Naive thymus-derived CD8-positive, alpha-beta T cell (primary cell): ENCODE results near the gene ASCL4. TPM values are rescaled to one million over a fixed set of nuclear protein-coding genes. Genes with fewer than 3 reads are reported as not detected.

Experiments
- ATAC-seq, 2 donors: fragments of 150-1000 bp; cut with Tn5 transposase in 1 of 2; sonication (Bioruptor Pico), chemical (Tn5 transposase) in 1 of 2; 1 replicate in 1 of 2; 2 replicates in 1 of 2; pipeline ENCODE4 v1.10.0; 2021; ENCODE audit warnings: mild to moderate bottlenecking in 2 of 2, moderate library complexity in 2 of 2
- POLR2A ChIA-PET: fragments of 350-600 bp; sonication (Branson Sonifier 250); formaldehyde crosslinking; loops from one replicate; lab custom pipeline; 2021; ENCODE audit warnings: antibody characterized with exemption; lab: Charles Lee
- DNase-seq, 10 donors: peaks; one replicate each; pipeline versions ENCODE4 v3.0.0 to v3.0.0-alpha.2; 2020 to 2022
- H3K27ac Mint-ChIP-seq, 10 donors: one replicate each; pipeline ENCODE4 v1.8.0; 2020 to 2022; ENCODE audit warnings: mild to moderate bottlenecking in 10 of 10, mixed read lengths in 10 of 10, moderate library complexity in 4 of 10, inconsistent platforms in 1 of 10
- H3K27me3 Mint-ChIP-seq, 5 donors: one replicate each; pipeline ENCODE4 v1.8.0; 2021 to 2022; ENCODE audit warnings: mixed read lengths in 5 of 5
- H3K36me3 Mint-ChIP-seq, 3 donors: one replicate each; pipeline ENCODE4 v1.8.0; 2020 to 2022; ENCODE audit warnings: mixed read lengths in 3 of 3, mild to moderate bottlenecking in 2 of 3, inconsistent platforms in 1 of 3
- H3K4me1 Mint-ChIP-seq, 4 donors: one replicate each; pipeline ENCODE4 v1.8.0; 2021 to 2022; ENCODE audit warnings: mixed read lengths in 4 of 4
- H3K4me3 Mint-ChIP-seq, 10 donors: one replicate each; pipeline ENCODE4 v1.8.0; 2020 to 2022; ENCODE audit warnings: mild to moderate bottlenecking in 10 of 10, mixed read lengths in 10 of 10, moderate library complexity in 6 of 10, inconsistent platforms in 1 of 10
- H3K9me3 Mint-ChIP-seq, 9 donors: one replicate each; pipeline ENCODE4 v1.8.0; 2020 to 2022; ENCODE audit warnings: mixed read lengths in 9 of 9, mild to moderate bottlenecking in 3 of 9, inconsistent platforms in 1 of 9, moderate library complexity in 1 of 9
- polyA plus RNA-seq, 3 donors: library from polyadenylated mRNA; unstranded; fragments of 300-500 nt; fragmentation: Illumina TruSeq; gene quantifications; one replicate each; pipeline ENCODE4 v1.2.3, GENCODE V29; 2021
- total RNA-seq, 8 experiments: library from RNA in 2 of 8; stranded (reverse) in 2 of 8; gene quantifications; one replicate each; pipeline ENCODE4 v1.2.3 and lab custom pipeline; 2021 to 2026

ASCL4 gene
- total and polyA plus RNA-seq, 5 experiments from 2014 or later: not detected

- peak; percentile 27 to 28 for ATAC-seq
- peak overlapping the region; percentile 83 to 93 (median 90) for H3K4me3 Mint-ChIP-seq
Measured at GRCh38 chr12:107760207-107760808, 14.2 kb upstream of the ASCL4 start.

GRCh38 chr12:107760809-107761501, 13.5 kb upstream of the ASCL4 start, which contains the start of gene PRDM4:
Gene PRDM4, minus strand, starts transcription at chr12:107761137. Its CDS starts 622 bp downstream, at chr12:107760515.
- DNase-seq: peak; percentile 82 to 94 (median 90)
- peak within 1 kb of the TSS; percentile 82 to 96 (median 93) for H3K27ac Mint-ChIP-seq
- POLR2A ChIA-PET: interaction anchor here (1.0 kb wide), 1 partner anchor 440 kb away, joined by 3 read pairs; no protein-coding TSS in a partner anchor
- peak within 1 kb of the TSS; percentile 83 to 93 (median 90) for H3K4me3 Mint-ChIP-seq
- H3K9me3 Mint-ChIP-seq: peaks cover 0 to 2% (median 0%) of the 10 kb centered on the region in 9 donors
- peaks cover 12 to 39% (median 33%) of the 10 kb centered on the region in 4 donors for H3K4me1 Mint-ChIP-seq
- H3K36me3 Mint-ChIP-seq: peaks cover 0 to 22% (median 0%) of the 10 kb centered on the region in 3 donors
- no peaks in the 10 kb centered on the region for H3K27me3 Mint-ChIP-seq
- peak; percentile 92 to 96 for ATAC-seq

More at GRCh38 chr12:107760207-107760808, 14.2 kb upstream of the ASCL4 start:
- Mint-ChIP-seq H3K36me3 (peaks cover 0 to 26% (median 0%) of the 10 kb centered on the region in 3 donors), H3K27me3 (no peaks in the 10 kb centered on the region), H3K27ac (peak overlapping the region; percentile 73 to 93 (median 90)), H3K4me1 (peaks cover 12 to 39% (median 33%) of the 10 kb centered on the region in 4 donors), H3K9me3 (peaks cover 0 to 2% (median 0%) of the 10 kb centered on the region in 9 donors)
- DNase-seq: peak; percentile 9 to 68 (median 28)
- POLR2A ChIA-PET: interaction anchor here (1.0 kb wide), 1 partner anchor 440 kb away, joined by 3 read pairs; no protein-coding TSS in a partner anchor

GRCh38 chr12:107761502-107761904, 13.0 kb upstream of the ASCL4 start:
- Mint-ChIP-seq H3K4me1 (peaks cover 12 to 39% (median 33%) of the 10 kb centered on the region in 4 donors), H3K27me3 (no peaks in the 10 kb centered on the region), H3K36me3 (peaks cover 0 to 16% (median 0%) of the 10 kb centered on the region in 3 donors), H3K4me3 (peak overlapping the region; percentile 79 to 92 (median 88)), H3K27ac (peak overlapping the region; percentile 82 to 96 (median 93)), H3K9me3 (peaks cover 0 to 2% (median 0%) of the 10 kb centered on the region in 9 donors)
- ATAC-seq: peak; percentile 34 to 37
- DNase-seq: peak in 3 of 10 donors; percentile 10 to 60 (median 21)
- POLR2A ChIA-PET: no interaction called here

GRCh38 chr12:107762874-107763273, 11.6 kb upstream of the ASCL4 start:
- DNase-seq (no peak), ATAC-seq (no peak)
- POLR2A ChIA-PET: no interaction called here
- Mint-ChIP-seq H3K27ac (peak overlapping the region in 2 of 10 donors; percentile 9 to 19), H3K4me3 (peak overlapping the region in 1 of 10 donors; percentile 35), H3K27me3 (no peaks in the 10 kb centered on the region), H3K9me3 (peaks cover 0 to 2% (median 0%) of the 10 kb centered on the region in 9 donors), H3K36me3 (peaks cover 0 to 2% (median 0%) of the 10 kb centered on the region in 3 donors), H3K4me1 (peaks cover 12 to 33% (median 29%) of the 10 kb centered on the region in 4 donors)

GRCh38 chr12:107764626-107765025, 9.9 kb upstream of the ASCL4 start:
- ATAC-seq (no peak), DNase-seq (no peak)
- H3K9me3 Mint-ChIP-seq: peaks cover 0 to 2% (median 0%) of the 10 kb centered on the region in 9 donors
- H3K4me3 Mint-ChIP-seq: no peak overlapping the region
- peak overlapping the region in 2 of 10 donors; percentile 39 to 54 for H3K27ac Mint-ChIP-seq
- peaks cover 5 to 18% (median 14%) of the 10 kb centered on the region in 4 donors for H3K4me1 Mint-ChIP-seq
- no peaks in the 10 kb centered on the region for H3K36me3 Mint-ChIP-seq
- peaks cover 0 to 1% (median 0%) of the 10 kb centered on the region in 5 donors for H3K27me3 Mint-ChIP-seq
- POLR2A ChIA-PET: no interaction called here

GRCh38 chr12:107765316-107765715, 9.2 kb upstream of the ASCL4 start:
- POLR2A ChIA-PET: no interaction called here
- H3K4me1 Mint-ChIP-seq: peaks cover under 1 to 11% (median 7%) of the 10 kb centered on the region in 4 donors
- DNase-seq (no peak), ATAC-seq (no peak)
- H3K4me3 Mint-ChIP-seq: no peak overlapping the region
- no peaks in the 10 kb centered on the region for H3K36me3 Mint-ChIP-seq
- peaks cover 0 to 2% (median 0%) of the 10 kb centered on the region in 9 donors for H3K9me3 Mint-ChIP-seq
- H3K27ac Mint-ChIP-seq: no peak overlapping the region
- peaks cover 0 to 4% (median 1%) of the 10 kb centered on the region in 5 donors for H3K27me3 Mint-ChIP-seq

- Mint-ChIP-seq H3K4me1 (no peaks in the 10 kb centered on the region), H3K36me3 (no peaks in the 10 kb centered on the region), H3K9me3 (peaks cover 0 to 1% (median 0%) of the 10 kb centered on the region in 9 donors), H3K27me3 (peaks cover 4 to 15% (median 8%) of the 10 kb centered on the region in 5 donors), H3K4me3 (no peak overlapping the region), H3K27ac (no peak overlapping the region)
- ATAC-seq: no peak
- DNase-seq: no peak
- POLR2A ChIA-PET: no interaction called here
Measured at GRCh38 chr12:107767466-107767865, 7.0 kb upstream of the ASCL4 start.

- Mint-ChIP-seq H3K36me3 (no peaks in the 10 kb centered on the region), H3K27ac (no peak overlapping the region), H3K27me3 (peaks cover 41 to 81% (median 67%) of the 10 kb centered on the region in 5 donors), H3K4me3 (peak overlapping the region; percentile 38 to 76 (median 64)), H3K9me3 (no peaks in the 10 kb centered on the region), H3K4me1 (peaks cover 16 to 33% (median 23%) of the 10 kb centered on the region in 4 donors)
- DNase-seq (peak in 1 of 10 donors; percentile 10), ATAC-seq (peak; percentile 46 to 61)
- POLR2A ChIA-PET: no interaction called here
Measured at GRCh38 chr12:107775093-107775721, 703 bp downstream of the ASCL4 start.

- H3K9me3 Mint-ChIP-seq: no peaks in the 10 kb centered on the region
- peak overlapping the region in 1 of 10 donors; percentile 37 for H3K4me3 Mint-ChIP-seq
- no peaks in the 10 kb centered on the region for H3K36me3 Mint-ChIP-seq
- ATAC-seq (no peak), DNase-seq (no peak)
- peaks cover 38 to 76% (median 65%) of the 10 kb centered on the region in 5 donors for H3K27me3 Mint-ChIP-seq
- no peak overlapping the region for H3K27ac Mint-ChIP-seq
- peaks cover 16 to 36% (median 23%) of the 10 kb centered on the region in 4 donors for H3K4me1 Mint-ChIP-seq
- POLR2A ChIA-PET: no interaction called here
Measured at GRCh38 chr12:107776171-107776570, 1.7 kb downstream of the ASCL4 start.

GRCh38 chr12:107778383-107779025, 4.0 kb downstream of the ASCL4 start:
- H3K27ac Mint-ChIP-seq: no peak overlapping the region
- no peaks in the 10 kb centered on the region for H3K36me3 Mint-ChIP-seq
- H3K9me3 Mint-ChIP-seq: no peaks in the 10 kb centered on the region
- DNase-seq (no peak), ATAC-seq (no peak)
- peaks cover 38 to 65% (median 56%) of the 10 kb centered on the region in 5 donors for H3K27me3 Mint-ChIP-seq
- H3K4me3 Mint-ChIP-seq: no peak overlapping the region
- POLR2A ChIA-PET: no interaction called here
- peaks cover 10 to 35% (median 19%) of the 10 kb centered on the region in 4 donors for H3K4me1 Mint-ChIP-seq

- H3K27ac Mint-ChIP-seq: peak overlapping the region in 1 of 10 donors; percentile 25
- H3K4me3 Mint-ChIP-seq: no peak overlapping the region
- POLR2A ChIA-PET: interaction anchor here (0.6 kb wide), 1 partner anchor 537 kb away, joined by 3 read pairs; no protein-coding TSS in a partner anchor
- H3K27me3 Mint-ChIP-seq: peaks cover 33 to 57% (median 49%) of the 10 kb centered on the region in 5 donors
- ATAC-seq (no peak), DNase-seq (no peak)
- H3K36me3 Mint-ChIP-seq: no peaks in the 10 kb centered on the region
- H3K4me1 Mint-ChIP-seq: peaks cover 7 to 27% (median 11%) of the 10 kb centered on the region in 4 donors
- H3K9me3 Mint-ChIP-seq: no peaks in the 10 kb centered on the region
Measured at GRCh38 chr12:107779077-107779831, 4.8 kb downstream of the ASCL4 start.
